Measurements from ENCODE around the gene SUSD4. TPM values are rescaled to one million over a fixed set of nuclear protein-coding genes. Genes with fewer than 3 reads are reported as not detected.
A peak's percentile ranks its signal among the peaks of the same experiment; 100 is the strongest.

SUSD4 gene
- total and polyA plus RNA-seq, 2 donors = 4.6 to 5.2 TPM

GRCh38 chr1:223276029-223276428, 87.9 kb downstream of the SUSD4 start:
- WGBS = 83% methylated on average over 4 of the region's 4 CpGs
- Histone ChIP-seq H3K36me3 (ENCODE audit: control insufficient read depth in 2 of 2, insufficient read depth in 2 of 2, low read length in 1 of 2) (no peaks in the 10 kb centered on the region), H3K9me3 (ENCODE audit: control insufficient read depth in 2 of 2, insufficient read depth in 1 of 2, low read length in 1 of 2) (no peaks in the 10 kb centered on the region), H3K27ac (ENCODE audit: low read depth in 1 of 2, low read length in 1 of 2) (no peak overlapping the region), H3K4me3 (ENCODE audit: low read length in 2 of 2) (no peak overlapping the region), H3K27me3 (ENCODE audit: control insufficient read depth in 2 of 2, insufficient read depth in 1 of 2, low read length in 1 of 2) (no peaks in the 10 kb centered on the region), H3K4me1 (ENCODE audit: control insufficient read depth in 2 of 2, insufficient read depth in 2 of 2, low read length in 2 of 2) (peaks cover 0 to 10% of the 10 kb centered on the region in 2 donors)
- peak in 1 of 9 donors; percentile 45 for DNase-seq (ENCODE audit: low read depth in 6 of 9, low spot score in 9 of 9)

- 96% methylated on average over 5 of the region's 5 CpGs for WGBS
- no peaks in the 10 kb centered on the region for H3K9me3 ChIP-seq (ENCODE audit: control insufficient read depth in 2 of 2, insufficient read depth in 1 of 2, low read length in 1 of 2)
- H3K27ac ChIP-seq (ENCODE audit: low read depth in 1 of 2, low read length in 1 of 2) = no peak overlapping the region
- peaks cover 0 to 14% of the 10 kb centered on the region in 2 donors for H3K4me1 ChIP-seq (ENCODE audit: control insufficient read depth in 2 of 2, insufficient read depth in 2 of 2, low read length in 2 of 2)
- no peaks in the 10 kb centered on the region for H3K27me3 ChIP-seq (ENCODE audit: control insufficient read depth in 2 of 2, insufficient read depth in 1 of 2, low read length in 1 of 2)
- DNase-seq (ENCODE audit: low read depth in 6 of 9, low spot score in 9 of 9) = no peak
- H3K36me3 ChIP-seq (ENCODE audit: control insufficient read depth in 2 of 2, insufficient read depth in 2 of 2, low read length in 1 of 2) = no peaks in the 10 kb centered on the region
- H3K4me3 ChIP-seq (ENCODE audit: low read length in 2 of 2) = no peak overlapping the region
These were observed 90.5 kb downstream of the SUSD4 start for GRCh38 chr1:223273511-223273910.

DNA sequence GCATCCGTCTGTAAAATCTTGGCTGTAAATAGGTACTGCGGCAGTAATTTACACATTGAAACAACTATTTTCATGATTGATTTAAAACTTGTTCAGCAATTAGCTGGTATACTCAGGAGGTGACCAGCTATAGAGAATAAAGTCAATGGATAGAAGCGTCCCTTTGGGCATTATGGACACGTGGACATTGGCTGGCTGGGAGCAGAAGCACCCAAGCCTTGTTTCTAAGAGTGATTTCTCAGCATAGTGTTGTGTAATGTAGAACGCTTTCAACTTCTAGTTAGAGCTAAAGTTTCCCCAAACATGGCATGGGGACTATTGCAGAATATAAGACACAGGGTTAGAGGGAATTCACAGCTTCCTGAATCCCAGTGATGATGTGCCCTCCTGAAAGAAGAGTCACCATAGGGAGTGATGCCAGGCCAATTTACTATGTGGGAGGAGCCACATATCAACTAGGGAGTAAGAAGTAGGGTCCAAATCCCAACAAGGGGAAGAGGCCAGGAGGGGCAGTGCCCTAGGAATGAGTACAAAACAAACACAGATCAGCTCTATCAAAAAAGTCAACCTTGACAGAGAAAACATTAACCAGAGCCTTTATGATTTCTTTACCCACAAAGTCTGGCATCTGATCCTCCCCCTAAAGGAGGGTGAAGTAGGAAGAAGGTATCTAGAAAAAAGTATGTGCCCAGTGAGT, 92.7 kb downstream of the SUSD4 start:
- Histone ChIP-seq H3K9me3 (ENCODE audit: control insufficient read depth in 2 of 2, insufficient read depth in 1 of 2, low read length in 1 of 2) (no peaks in the 10 kb centered on the region), H3K27me3 (ENCODE audit: control insufficient read depth in 2 of 2, insufficient read depth in 1 of 2, low read length in 1 of 2) (peaks cover 0 to 2% of the 10 kb centered on the region in 2 donors), H3K36me3 (ENCODE audit: control insufficient read depth in 2 of 2, insufficient read depth in 2 of 2, low read length in 1 of 2) (no peaks in the 10 kb centered on the region), H3K4me1 (ENCODE audit: control insufficient read depth in 2 of 2, insufficient read depth in 2 of 2, low read length in 2 of 2) (peaks cover 0 to 10% of the 10 kb centered on the region in 2 donors), H3K27ac (ENCODE audit: low read depth in 1 of 2, low read length in 1 of 2) (no peak overlapping the region), H3K4me3 (ENCODE audit: low read length in 2 of 2) (no peak overlapping the region)
- 97% methylated on average over 5 of the region's 5 CpGs for WGBS
- DNase-seq (ENCODE audit: low read depth in 6 of 9, low spot score in 9 of 9) = no peak

DNA sequence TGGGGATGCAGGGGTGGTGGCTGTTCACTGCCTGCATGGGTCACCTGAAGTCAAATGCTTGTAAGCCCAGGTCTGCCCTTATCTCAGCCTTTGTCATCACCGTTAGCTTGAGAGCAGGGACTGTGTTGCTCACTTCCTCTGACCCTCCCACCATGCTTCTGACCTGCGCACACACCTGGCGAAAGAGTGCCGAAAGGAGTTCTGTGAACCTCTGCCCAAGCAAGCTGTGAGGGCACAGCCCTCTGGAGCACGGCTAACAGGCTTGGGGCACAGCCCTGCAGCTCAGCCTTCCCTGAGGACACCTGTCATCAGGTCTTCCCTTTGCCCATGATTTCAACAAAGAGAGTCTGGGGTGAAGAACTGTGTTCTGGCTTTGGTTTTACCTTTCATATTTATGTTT, 93.8 kb downstream of the SUSD4 start:
- H3K27ac ChIP-seq (ENCODE audit: low read depth in 1 of 2, low read length in 1 of 2) = no peak overlapping the region
- WGBS = 93% methylated on average over 5 of the region's 5 CpGs

DNA sequence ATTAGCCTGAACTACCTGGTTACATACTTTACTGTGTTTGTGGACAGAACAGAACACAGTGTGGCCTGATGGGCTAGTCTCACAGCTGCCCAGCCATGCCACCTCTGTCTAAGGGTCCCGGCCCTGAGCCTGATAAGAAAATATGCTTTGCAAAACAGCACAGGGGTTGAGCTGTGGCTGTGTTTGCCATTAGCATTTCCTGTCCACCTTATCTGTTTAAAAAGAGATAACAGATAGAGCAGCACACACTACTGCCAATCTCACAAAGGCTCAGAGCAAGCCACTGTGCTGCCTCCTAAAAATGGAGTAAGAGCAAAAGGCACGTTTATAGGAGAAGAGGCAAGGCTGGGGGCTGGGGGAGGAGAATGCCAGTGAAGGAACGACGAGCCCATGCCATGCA, 95.0 kb downstream of the SUSD4 start:
- Histone ChIP-seq H3K4me3 (ENCODE audit: low read length in 2 of 2) (no peak overlapping the region), H3K27ac (ENCODE audit: low read depth in 1 of 2, low read length in 1 of 2) (no peak overlapping the region), H3K9me3 (ENCODE audit: control insufficient read depth in 2 of 2, insufficient read depth in 1 of 2, low read length in 1 of 2) (no peaks in the 10 kb centered on the region), H3K27me3 (ENCODE audit: control insufficient read depth in 2 of 2, insufficient read depth in 1 of 2, low read length in 1 of 2) (peaks cover 0 to 2% of the 10 kb centered on the region in 2 donors), H3K36me3 (ENCODE audit: control insufficient read depth in 2 of 2, insufficient read depth in 2 of 2, low read length in 1 of 2) (no peaks in the 10 kb centered on the region), H3K4me1 (ENCODE audit: control insufficient read depth in 2 of 2, insufficient read depth in 2 of 2, low read length in 2 of 2) (peaks cover 0 to 4% of the 10 kb centered on the region in 2 donors)
- no peak for DNase-seq (ENCODE audit: low read depth in 6 of 9, low spot score in 9 of 9)
- WGBS = 84% methylated on average over 4 of the region's 4 CpGs

More for the DNA sequence above, 93.8 kb downstream of the SUSD4 start:
- Histone ChIP-seq H3K4me1 (ENCODE audit: control insufficient read depth in 2 of 2, insufficient read depth in 2 of 2, low read length in 2 of 2) (peaks cover 0 to 4% of the 10 kb centered on the region in 2 donors), H3K36me3 (ENCODE audit: control insufficient read depth in 2 of 2, insufficient read depth in 2 of 2, low read length in 1 of 2) (no peaks in the 10 kb centered on the region), H3K4me3 (ENCODE audit: low read length in 2 of 2) (no peak overlapping the region), H3K9me3 (ENCODE audit: control insufficient read depth in 2 of 2, insufficient read depth in 1 of 2, low read length in 1 of 2) (no peaks in the 10 kb centered on the region), H3K27me3 (ENCODE audit: control insufficient read depth in 2 of 2, insufficient read depth in 1 of 2, low read length in 1 of 2) (peaks cover 0 to 2% of the 10 kb centered on the region in 2 donors)
- no peak for DNase-seq (ENCODE audit: low read depth in 6 of 9, low spot score in 9 of 9)

GRCh38 chr1:223266632-223267172, 97.3 kb downstream of the SUSD4 start:
- 55% methylated on average over 3 of the region's 3 CpGs for WGBS
- Histone ChIP-seq H3K36me3 (ENCODE audit: control insufficient read depth in 2 of 2, insufficient read depth in 2 of 2, low read length in 1 of 2) (no peaks in the 10 kb centered on the region), H3K27ac (ENCODE audit: low read depth in 1 of 2, low read length in 1 of 2) (no peak overlapping the region), H3K4me1 (ENCODE audit: control insufficient read depth in 2 of 2, insufficient read depth in 2 of 2, low read length in 2 of 2) (peaks cover 0 to 4% of the 10 kb centered on the region in 2 donors), H3K9me3 (ENCODE audit: control insufficient read depth in 2 of 2, insufficient read depth in 1 of 2, low read length in 1 of 2) (no peaks in the 10 kb centered on the region), H3K27me3 (ENCODE audit: control insufficient read depth in 2 of 2, insufficient read depth in 1 of 2, low read length in 1 of 2) (peaks cover 0 to 2% of the 10 kb centered on the region in 2 donors), H3K4me3 (ENCODE audit: low read length in 2 of 2) (no peak overlapping the region)
- no peak for DNase-seq (ENCODE audit: low read depth in 6 of 9, low spot score in 9 of 9)

DNA sequence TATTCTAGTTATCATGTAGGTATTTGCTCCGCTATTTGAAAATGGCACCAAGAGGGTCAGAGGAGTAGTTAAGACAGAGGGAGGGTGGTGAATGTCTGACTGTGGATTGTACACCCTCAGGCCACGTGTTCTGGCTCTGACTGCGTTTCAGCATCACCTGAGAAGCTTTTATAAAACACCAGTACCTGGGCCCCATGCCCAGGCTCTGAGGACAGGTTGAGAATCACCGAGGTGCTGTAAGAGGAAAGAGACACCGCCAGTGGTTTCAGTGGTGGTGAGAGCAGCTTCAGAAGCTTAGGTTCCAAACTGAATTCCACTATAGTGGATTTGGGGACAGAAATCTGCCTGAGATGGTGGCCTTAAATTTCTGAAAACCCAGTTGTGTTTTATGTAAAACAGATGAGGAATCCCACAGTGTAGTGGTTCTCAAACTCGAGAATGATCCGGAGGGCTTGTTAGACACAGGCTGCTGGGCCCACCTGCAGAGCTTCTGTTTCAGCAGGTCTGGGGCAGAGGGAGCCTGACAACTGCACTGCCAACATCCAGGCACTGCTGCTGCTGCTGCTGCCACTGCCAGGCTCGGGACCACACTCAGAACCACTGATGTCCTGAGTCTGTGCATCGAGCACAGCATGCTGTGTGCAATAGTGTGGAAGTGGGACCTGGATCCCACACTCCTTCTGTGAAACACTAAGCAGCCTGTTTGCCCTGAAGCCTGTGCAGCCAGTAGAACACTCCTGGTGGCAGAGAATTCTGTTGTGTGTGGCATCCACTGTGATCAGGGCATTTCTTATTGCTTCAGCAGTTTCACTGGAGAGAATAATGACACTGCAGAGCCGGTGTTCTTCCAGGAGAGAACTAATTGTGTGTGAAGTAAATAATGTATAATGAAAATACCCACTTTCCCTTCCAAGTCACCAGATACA, 98.7 kb downstream of the SUSD4 start:
- 88% methylated on average over 10 of the region's 10 CpGs for WGBS
- DNase-seq (ENCODE audit: low read depth in 6 of 9, low spot score in 9 of 9) = no peak

DNA sequence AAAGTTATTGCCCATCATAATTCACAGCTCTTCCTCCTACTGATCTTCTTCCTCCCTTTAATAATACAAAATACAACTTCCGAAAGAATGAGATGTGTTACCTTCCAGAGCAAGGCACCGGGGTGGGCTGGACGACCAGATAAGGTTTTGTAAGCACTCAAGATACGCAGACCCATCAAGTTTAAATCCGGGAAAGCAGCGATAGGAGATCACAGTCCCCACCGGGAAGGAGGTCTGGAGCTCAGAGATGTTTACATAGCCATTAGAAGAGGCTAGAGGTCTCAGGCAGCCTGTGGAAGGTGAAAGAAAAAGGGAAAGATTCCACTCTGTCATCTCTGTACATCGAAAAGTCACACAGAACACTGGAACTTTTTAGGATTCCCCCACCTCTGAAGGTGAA, 99.4 kb downstream of the SUSD4 start:
- Histone ChIP-seq H3K27ac (ENCODE audit: low read depth in 1 of 2, low read length in 1 of 2) (no peak overlapping the region), H3K27me3 (ENCODE audit: control insufficient read depth in 2 of 2, insufficient read depth in 1 of 2, low read length in 1 of 2) (peaks cover 0 to 2% of the 10 kb centered on the region in 2 donors), H3K9me3 (ENCODE audit: control insufficient read depth in 2 of 2, insufficient read depth in 1 of 2, low read length in 1 of 2) (no peaks in the 10 kb centered on the region), H3K4me1 (ENCODE audit: control insufficient read depth in 2 of 2, insufficient read depth in 2 of 2, low read length in 2 of 2) (peaks cover 0 to 7% of the 10 kb centered on the region in 2 donors), H3K36me3 (ENCODE audit: control insufficient read depth in 2 of 2, insufficient read depth in 2 of 2, low read length in 1 of 2) (no peaks in the 10 kb centered on the region), H3K4me3 (ENCODE audit: low read length in 2 of 2) (no peak overlapping the region)
- DNase-seq (ENCODE audit: low read depth in 6 of 9, low spot score in 9 of 9) = no peak
- WGBS = 72% methylated on average over 8 of the region's 8 CpGs

More for the DNA sequence above, 98.7 kb downstream of the SUSD4 start:
- Histone ChIP-seq H3K36me3 (ENCODE audit: control insufficient read depth in 2 of 2, insufficient read depth in 2 of 2, low read length in 1 of 2) (no peaks in the 10 kb centered on the region), H3K27ac (ENCODE audit: low read depth in 1 of 2, low read length in 1 of 2) (no peak overlapping the region), H3K4me1 (ENCODE audit: control insufficient read depth in 2 of 2, insufficient read depth in 2 of 2, low read length in 2 of 2) (peaks cover 0 to 7% of the 10 kb centered on the region in 2 donors), H3K4me3 (ENCODE audit: low read length in 2 of 2) (no peak overlapping the region), H3K9me3 (ENCODE audit: control insufficient read depth in 2 of 2, insufficient read depth in 1 of 2, low read length in 1 of 2) (no peaks in the 10 kb centered on the region), H3K27me3 (ENCODE audit: control insufficient read depth in 2 of 2, insufficient read depth in 1 of 2, low read length in 1 of 2) (peaks cover 0 to 2% of the 10 kb centered on the region in 2 donors)

GRCh38 chr1:223261914-223262313, 102.1 kb downstream of the SUSD4 start:
- DNase-seq (ENCODE audit: low read depth in 6 of 9, low spot score in 9 of 9) = no peak
- H3K4me3 ChIP-seq (ENCODE audit: low read length in 2 of 2) = no peak overlapping the region
- no peaks in the 10 kb centered on the region for H3K36me3 ChIP-seq (ENCODE audit: control insufficient read depth in 2 of 2, insufficient read depth in 2 of 2, low read length in 1 of 2)
- no peaks in the 10 kb centered on the region for H3K9me3 ChIP-seq (ENCODE audit: control insufficient read depth in 2 of 2, insufficient read depth in 1 of 2, low read length in 1 of 2)
- H3K4me1 ChIP-seq (ENCODE audit: control insufficient read depth in 2 of 2, insufficient read depth in 2 of 2, low read length in 2 of 2) = peaks cover 0 to 3% of the 10 kb centered on the region in 2 donors
- WGBS = 93% methylated on average over 3 of the region's 3 CpGs
- no peak overlapping the region for H3K27ac ChIP-seq (ENCODE audit: low read depth in 1 of 2, low read length in 1 of 2)
- H3K27me3 ChIP-seq (ENCODE audit: control insufficient read depth in 2 of 2, insufficient read depth in 1 of 2, low read length in 1 of 2) = peaks cover 0 to 2% of the 10 kb centered on the region in 2 donors
